Measurements from ENCODE around the gene ORC6.

The ORC6 gene

DNA sequence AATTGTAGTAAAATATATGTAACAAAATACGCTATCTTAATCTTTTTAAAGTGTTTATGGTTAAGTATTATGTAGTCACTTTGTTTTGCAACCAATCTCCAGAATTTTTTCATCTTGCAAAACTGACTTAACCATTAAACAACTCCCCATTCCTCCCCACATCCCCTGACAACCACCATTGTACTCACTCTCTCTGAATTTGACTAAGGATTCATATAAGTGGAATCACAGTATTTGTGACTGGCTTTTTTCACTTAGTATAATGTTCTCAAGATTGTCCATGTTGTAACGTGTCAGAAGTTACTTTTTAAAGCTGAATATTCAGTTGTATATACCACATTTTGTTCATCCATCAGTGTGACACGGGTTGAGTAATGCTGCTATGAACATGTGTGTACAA is 10.6 kb downstream of the ORC6 start:
- in situ Hi-C loops (cut with MboI; ENCODE audit: low sequenced_read_pairs), result no loop called here

DNA sequence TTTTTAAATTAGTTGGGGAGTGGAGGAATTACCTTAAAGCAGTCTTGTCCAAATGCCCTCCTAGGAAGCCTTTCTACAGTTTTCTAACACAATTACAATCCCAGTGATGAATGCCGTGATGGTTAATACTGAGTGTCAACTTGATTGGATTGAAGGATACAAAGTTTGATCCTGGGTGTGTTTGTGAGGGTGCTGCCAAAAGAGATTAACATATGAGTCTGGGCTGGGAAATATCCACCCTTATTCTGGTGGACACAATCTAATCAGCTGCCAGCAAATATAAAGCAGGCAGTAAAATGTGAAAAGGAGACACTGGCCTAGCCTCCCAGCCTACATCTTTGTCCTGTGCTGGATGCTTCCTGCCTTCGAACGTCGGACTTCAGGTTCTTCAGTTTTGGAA is 12.2 kb downstream of the ORC6 start:
- in situ Hi-C loops (cut with MboI; ENCODE audit: low sequenced_read_pairs), result no loop called here

DNA sequence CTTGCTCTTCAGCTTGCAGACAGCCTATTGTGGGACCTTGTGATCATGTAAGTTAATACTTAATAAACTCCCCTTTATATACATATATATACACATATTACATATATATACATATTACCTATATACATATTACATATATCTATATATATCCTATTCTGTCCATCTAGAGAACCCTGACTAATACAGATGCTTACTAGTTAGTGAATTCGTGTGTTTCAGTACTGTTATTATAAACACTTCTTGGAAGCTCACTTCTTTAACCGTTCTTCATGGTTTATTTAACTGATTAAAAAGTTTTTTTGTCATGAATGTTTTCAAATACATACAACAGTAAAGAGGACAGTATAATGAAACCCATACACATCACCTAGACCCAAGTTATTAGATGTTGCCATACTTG is 12.6 kb downstream of the ORC6 start:
- in situ Hi-C loops (cut with MboI; ENCODE audit: low sequenced_read_pairs), result no loop called here

DNA sequence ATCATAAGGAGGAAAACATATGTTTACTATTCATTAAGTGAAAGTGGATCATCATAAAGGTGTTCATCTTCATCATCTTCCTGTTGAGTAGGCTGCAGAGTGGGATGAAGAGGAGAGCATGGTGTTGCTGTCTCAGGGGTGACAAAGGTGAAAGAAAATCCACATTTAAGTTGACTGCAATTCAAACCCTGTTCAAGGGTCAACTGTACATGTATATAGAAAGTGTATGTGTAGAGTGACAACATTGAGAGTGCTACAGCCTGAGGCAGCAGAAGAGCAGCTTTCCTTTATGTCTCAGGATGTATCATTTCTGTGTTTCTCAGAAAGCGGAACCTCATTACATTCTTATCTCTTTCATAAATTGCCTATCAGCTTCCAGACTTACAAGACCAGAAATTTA is 17.2 kb downstream of the ORC6 start:
- in situ Hi-C loops (cut with MboI; ENCODE audit: low sequenced_read_pairs), result no loop called here

DNA sequence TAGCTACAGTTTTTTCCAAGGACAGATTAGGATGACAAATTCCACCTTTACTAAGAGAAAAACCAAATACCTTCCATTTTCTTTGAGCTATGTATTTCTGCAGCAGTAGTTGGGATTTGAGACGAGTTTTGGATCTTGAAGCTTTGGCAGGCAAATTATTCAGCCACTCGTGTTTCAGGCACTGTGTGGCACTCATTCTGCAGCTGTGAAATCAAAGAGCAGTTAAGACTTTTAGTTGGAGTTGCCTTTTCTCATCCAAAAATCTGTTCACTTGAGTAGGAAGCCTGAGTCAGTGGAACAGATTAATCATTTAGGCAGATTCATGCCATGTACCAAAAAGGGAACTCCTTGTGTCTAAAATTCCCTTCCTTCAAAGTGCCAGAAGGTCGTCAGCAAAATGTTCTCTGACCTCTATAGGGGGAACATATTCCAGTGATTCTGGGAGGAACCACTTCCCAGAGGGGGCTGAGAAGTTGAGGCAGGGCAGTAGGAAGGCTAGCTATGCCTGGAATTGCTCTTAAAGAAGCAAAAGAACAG is 20.1 kb downstream of the ORC6 start:
- in situ Hi-C loops (cut with MboI; ENCODE audit: low sequenced_read_pairs), result no loop called here

DNA sequence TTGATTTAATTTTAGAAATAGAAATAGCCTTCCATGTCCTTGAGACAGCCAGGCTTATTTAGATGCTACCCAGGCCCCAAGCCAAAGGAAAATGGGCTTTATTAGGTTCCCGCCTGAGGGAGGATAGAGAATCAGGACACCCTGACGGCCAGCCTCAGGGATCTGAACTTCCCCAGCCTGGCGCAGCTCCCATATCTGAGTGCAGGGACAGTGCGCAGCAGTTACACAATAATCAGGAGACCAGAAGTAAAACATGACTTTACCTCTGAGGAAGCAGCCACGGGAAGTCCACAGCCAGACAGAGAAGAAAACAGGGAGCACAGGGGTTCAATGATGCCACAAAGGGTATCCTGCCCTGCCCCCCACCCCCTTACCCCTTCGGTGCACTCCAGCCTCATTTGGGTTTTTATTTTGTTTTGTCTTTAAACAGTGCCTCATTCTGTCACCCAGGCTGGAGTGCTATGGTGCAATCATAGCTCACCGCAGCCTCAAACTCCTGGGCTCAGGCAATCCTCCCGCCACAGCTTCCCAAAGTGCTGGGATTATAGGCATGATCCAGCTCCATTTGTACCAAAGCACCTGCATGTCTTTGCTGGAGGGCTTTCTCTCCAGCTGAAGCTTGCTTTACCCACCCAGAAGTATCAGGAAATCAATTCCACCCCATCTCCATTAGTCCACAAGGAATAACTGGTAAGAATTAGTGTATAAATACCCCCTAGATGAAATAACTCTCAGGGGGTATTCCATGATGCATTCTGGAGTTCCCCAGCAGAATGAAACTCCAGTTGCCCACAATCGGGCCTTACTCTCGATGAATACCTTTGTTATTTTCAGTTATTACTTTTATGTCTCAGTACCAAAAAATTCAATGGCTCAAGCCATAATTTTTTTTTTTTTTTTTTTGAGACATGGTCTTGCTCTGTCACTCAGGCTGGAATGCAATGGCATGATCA is 21.9 kb downstream of the ORC6 start:
- in situ Hi-C loops (cut with MboI; ENCODE audit: low sequenced_read_pairs), result no loop called here

DNA sequence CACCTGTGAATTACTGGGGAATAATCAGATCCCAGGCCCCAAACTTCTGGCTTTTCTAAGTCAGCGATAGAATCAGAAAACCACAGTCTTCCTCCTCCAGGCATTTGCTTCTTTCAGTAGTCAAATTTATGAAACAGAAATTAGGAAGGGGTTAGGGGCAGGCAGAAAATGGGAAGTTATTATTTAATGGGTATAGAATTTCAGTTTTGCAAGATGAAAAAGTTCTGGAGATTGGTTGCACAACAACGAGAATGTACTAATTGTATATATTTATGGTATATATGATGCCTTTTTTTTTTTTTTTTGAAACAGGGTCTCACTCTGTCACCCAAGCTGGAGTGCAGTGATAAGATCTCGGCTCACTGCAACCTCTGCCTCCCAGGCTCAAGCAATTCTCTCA is 23.5 kb downstream of the ORC6 start:
- in situ Hi-C loops (cut with MboI; ENCODE audit: low sequenced_read_pairs), result no loop called here

DNA sequence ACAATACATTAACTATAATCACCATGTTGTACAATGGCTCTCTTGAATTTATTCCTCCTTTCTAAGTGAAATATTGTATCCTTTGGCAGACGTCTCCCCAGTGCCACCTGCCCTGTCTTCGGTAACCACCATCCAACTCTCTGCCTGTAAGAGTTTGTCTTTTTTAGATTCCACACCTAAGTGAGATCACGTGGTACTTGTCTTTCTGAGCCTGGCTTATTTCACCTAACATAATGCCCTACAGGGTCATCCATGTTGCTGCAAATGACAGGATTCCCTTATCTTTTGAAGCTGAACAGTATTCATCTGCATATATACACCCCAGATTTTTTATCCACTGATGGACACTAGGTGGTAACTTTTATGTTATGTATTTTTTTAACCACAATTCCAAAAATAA is 24.2 kb downstream of the ORC6 start:
- in situ Hi-C loops (cut with MboI; ENCODE audit: low sequenced_read_pairs), result no loop called here

DNA sequence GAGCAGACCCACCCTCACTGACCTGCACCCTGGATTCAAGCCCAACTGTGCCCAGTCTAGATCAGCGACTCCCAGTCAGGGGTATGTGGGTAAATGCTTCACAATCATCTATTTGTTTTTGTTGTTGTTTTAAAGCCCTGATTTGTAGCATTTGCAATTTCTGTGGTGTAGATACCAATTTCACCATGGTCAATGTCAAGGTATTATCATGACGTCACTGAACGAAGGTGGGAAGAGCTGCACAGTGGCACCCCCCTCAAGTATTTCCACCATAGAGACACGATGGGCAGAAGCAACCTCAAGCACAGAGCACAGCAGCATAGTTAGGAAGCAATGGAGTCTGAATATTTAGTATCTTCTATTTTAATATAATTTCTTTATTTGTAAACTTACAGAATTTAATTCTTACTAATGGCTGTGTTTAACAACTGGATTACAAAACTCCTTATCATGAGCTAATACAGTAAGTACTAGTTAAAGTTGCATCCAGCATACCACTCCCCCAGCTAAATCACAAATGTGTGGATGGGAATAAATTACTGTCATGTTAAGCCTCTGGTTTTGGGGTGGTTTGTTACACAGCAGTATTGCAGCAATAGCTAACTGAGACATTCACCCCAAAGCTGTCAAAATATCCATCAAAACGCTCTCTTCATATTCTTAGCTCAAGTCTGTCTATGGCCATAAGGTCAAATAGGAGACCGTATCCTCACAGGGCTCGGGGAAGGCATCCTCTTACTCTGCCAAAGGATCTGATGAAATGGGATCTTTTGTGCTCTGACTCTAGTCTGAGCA is 25.5 kb downstream of the ORC6 start:
- in situ Hi-C loops (cut with MboI; ENCODE audit: low sequenced_read_pairs), result no loop called here

DNA sequence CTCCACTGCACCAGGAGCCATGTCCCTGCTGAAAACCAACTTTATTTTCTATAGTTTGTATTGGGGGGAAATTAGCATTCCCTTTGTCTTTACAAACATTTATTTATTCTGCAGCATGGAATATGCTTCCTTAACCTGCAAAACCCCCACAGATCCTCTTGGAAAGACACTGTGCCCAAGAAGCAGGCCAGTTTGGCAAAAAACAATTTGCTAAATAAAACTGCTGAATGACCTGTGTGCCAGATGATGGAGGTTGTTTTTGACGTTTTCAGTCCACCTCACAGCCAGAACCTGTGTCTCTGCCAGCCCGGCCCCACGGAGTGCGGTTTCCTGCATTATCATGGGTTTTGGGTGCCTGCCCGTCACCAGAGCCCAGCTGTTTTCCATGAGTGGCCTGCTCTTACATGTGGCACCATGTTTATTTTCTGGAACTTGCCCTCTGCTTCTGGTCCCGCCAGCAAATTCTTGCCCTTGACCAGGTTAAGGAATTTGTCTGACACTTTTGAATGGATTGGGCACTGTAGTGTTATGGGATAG is 26.4 kb downstream of the ORC6 start:
- in situ Hi-C loops (cut with MboI; ENCODE audit: low sequenced_read_pairs), result no loop called here

DNA sequence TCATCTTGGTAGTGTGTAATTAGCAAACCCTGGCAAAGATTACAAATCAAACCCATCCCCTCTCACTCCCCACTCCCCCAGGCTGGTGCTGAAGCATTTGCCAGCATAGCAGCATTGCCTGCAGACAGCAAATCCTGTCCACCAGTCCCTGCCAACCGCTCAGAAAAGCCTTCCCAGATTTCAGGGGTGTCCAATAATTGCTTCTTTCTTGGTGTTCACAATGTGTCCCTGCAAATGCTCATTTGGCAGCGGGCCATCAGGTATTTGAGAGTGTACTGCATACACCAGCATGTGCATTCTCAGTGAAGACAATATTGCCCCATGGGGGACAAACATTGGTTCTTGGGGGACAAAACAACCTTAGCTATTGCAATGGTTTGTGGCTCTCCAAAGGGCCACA is 28.2 kb downstream of the ORC6 start:
- in situ Hi-C loops (cut with MboI; ENCODE audit: low sequenced_read_pairs), result no loop called here

DNA sequence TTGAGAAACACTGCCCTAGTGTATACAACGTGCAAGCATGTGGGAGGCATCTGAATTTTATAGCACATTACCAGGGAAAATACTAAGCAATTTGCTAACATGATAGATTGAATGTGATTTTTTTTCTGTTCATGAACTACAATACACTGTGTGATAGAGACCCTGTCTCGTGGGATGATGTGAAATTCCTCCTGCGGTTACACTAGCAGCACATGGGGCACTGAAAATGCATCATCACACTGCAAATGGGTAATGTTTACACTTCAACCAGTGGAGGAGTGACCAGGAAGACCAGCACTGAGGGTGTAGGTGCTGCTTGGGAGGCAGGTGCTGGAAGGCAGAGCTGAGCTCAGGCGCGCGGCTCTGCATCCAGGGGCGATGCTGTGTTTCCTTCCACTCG is 28.8 kb downstream of the ORC6 start:
- in situ Hi-C loops (cut with MboI; ENCODE audit: low sequenced_read_pairs), result no loop called here

DNA sequence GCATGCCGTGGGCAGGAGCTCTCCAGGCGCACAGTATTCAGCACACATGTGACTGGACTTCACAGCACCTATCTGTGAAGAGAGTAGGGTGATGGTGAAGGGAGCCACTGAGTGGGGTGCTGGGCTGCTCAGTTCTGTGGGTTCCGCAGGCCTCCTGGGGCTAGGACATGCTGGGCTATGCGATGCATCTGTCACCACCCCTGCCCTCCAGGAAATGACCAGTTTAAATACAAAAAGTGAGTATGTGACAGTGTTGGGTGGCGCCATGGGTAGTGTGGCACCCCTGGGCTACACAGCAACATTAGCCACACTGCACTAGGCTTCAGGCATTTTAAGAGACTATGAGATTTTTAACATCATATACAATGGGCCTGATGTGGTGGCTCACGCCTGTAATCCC is 30.1 kb downstream of the ORC6 start:
- in situ Hi-C loops (cut with MboI; ENCODE audit: low sequenced_read_pairs), result no loop called here

DNA sequence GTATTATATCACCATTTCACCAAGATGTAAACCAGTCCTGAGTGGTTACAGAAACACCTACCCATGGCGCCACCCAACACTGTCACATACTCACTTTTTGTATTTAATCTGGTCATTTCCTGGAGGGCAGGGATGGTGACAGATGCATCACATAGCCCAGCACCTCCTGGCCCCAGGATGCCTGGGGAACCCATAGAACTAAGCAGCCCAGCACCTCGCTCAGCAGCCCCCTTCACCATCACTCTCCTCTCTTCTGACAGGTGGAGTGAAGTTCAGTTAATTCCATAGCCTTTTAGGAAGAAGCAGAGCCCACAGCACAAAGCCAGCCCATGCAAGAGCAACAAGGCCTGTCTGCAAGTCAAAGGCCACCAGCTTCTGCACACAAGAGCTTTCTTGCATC is 31.2 kb downstream of the ORC6 start:
- in situ Hi-C loops (cut with MboI; ENCODE audit: low sequenced_read_pairs), result no loop called here

DNA sequence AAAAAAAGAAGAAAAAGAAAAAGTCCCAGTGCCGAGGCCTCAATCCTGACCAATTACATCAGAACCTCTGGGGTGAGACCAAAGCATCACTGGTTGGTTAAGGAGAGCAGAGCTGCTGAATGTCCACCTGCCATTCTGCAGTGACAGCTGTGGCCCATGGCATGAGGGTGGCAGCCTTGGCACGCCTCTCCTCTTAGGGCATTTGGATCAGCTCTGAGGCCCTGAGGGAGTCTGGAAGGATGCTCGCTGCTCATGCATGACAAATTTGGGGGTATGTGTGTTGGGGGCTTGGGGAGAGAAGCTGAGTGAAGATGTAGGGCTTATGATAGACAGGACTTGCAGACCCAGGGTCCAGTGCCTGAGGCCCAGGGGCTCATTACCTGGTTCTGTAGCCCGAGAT is 32.4 kb downstream of the ORC6 start:
- in situ Hi-C loops (cut with MboI; ENCODE audit: low sequenced_read_pairs), result no loop called here

DNA sequence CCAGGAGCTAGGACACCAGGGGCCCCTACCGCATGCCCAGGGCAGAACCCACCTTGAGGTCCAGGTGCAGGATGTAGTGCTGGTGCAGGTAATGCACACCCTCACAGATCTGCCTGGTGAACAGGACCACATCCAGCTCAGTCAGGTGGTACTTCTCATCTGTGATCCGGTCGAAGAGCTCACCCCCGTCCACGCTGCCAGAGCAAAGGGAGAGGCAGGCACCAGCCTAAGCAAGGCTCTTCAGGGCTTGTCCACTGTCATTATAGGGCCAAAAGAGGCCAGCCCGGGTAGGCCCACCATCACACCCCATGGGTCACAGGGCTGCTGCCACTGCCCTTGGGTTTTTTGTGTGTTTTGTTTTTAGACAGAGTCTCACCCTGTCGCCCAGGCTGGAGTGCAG is 37.7 kb downstream of the ORC6 start:
- in situ Hi-C loops (cut with MboI; ENCODE audit: low sequenced_read_pairs), result no loop called here

DNA sequence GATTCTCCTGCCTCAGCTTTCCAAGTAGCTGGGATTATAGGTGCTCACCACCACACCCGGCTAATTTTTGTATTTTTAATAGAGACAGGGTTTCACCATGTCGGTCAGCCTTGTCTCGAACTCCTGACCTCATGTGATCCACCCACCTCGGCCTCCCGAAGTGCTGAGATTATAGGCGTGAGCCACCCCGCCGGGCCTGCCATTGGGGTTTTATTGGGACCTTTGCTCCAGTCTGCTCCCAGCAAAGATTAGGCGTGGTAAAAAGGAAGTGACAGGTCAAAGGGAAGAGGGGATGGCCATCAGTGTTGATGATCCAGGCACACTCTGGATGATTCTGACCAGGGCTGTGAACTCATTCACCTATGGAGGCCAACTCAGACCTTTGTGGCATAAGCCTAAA is 38.2 kb downstream of the ORC6 start:
- in situ Hi-C loops (cut with MboI; ENCODE audit: low sequenced_read_pairs), result no loop called here

DNA sequence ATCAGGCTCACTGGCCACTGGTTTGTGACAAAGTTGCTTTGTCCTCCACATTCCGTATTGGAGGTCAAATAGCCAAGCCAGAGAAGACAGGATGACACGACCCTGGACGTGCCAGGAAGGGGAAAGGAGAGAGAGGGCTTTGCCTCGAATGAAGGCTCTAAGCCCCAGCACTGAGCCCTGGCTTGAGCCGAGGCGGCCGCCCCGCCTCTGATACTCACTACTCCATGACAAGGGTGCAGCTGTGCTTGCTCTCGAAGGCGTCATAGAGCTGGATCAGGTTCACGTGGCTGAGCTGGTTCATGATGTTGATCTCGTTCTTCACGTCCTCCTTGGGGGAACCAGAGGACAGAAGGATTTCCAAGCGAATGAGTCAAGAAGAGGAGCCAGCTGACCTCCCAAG is 39.3 kb downstream of the ORC6 start:
- in situ Hi-C loops (cut with MboI; ENCODE audit: low sequenced_read_pairs), result no loop called here

DNA sequence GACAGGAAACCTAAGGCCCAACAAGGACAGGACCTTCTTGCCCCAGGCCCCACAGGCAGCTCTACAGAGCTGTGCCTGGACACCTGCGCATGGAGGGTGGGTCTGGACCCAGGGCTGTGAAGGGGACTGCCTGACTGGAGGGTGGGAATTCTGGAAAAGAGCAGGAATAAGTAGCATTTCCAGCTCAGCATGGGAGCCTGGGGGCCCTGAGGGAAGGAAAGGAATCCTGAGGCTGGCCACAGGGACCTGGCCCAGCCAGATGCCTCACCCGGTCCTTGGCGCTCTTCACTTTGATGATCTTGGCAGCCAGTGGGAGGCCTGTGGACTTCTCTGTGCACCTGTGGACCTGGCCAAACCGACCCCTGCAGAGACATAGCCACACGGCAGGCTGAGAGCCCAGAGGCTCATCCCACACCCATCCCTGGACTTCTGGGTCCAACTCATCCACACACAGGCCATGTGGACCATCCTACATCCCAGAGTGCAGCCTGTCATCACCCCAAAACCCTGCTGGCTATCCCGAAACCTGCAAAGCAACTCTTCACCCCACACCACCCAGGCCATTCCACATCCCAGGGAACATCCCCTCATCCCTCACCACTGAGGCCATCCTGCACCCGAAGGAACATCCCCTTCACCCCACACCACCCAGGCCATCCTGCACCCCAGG is 40.0 kb downstream of the ORC6 start:
- in situ Hi-C loops (cut with MboI; ENCODE audit: low sequenced_read_pairs), result no loop called here

DNA sequence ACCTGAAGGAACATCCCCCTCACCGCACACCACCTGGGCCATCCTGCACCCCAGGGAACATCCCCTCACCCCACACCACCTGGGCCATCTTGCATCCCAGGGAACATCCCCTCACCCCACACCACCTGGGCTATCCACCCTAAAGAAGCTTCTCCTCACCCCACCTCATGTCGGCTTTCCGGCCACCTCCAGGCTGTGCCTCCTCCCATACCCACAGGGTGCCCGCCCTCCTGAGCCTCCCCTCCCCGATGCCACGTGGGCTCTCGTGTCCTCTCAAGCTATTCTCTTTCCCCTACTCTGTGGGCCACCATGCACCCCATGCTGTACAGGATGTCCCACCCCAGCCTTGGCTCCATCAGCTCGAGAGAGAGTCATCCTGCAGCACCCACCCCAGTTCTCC is 40.7 kb downstream of the ORC6 start:
- in situ Hi-C loops (cut with MboI; ENCODE audit: low sequenced_read_pairs), result no loop called here

All from HL-60/S4 treated with phorbol 12-myristate 13-acetate at 8.2 ng/mL for 4 days and 3 days (cell line).